Stimulated activated CD8-positive, alpha-beta memory T cell treated with anti-CD3 and anti-CD28 coated beads, Interleukin-15, amount 100 ng/mL, for 1 hour (primary cell): ENCODE results near the gene ZBTB16.

ENCODE experiments used
- DNase-seq: peaks from one replicate; pipeline ENCODE4 v3.0.0-alpha.2; 2020; ENCODE audit warnings: low read depth

The ZBTB16 gene

GRCh38 chr11:114187173-114187572 lies 127.7 kb downstream of the ZBTB16 start:
- DNase-seq: no peak

GRCh38 chr11:114188851-114189570 lies 129.5 kb downstream of the ZBTB16 start:
- no peak for DNase-seq

- no peak for DNase-seq
Observed at GRCh38 chr11:114190630-114191029, 131.1 kb downstream of the ZBTB16 start.

GRCh38 chr11:114191893-114192292 lies 132.4 kb downstream of the ZBTB16 start:
- no peak for DNase-seq

DNA sequence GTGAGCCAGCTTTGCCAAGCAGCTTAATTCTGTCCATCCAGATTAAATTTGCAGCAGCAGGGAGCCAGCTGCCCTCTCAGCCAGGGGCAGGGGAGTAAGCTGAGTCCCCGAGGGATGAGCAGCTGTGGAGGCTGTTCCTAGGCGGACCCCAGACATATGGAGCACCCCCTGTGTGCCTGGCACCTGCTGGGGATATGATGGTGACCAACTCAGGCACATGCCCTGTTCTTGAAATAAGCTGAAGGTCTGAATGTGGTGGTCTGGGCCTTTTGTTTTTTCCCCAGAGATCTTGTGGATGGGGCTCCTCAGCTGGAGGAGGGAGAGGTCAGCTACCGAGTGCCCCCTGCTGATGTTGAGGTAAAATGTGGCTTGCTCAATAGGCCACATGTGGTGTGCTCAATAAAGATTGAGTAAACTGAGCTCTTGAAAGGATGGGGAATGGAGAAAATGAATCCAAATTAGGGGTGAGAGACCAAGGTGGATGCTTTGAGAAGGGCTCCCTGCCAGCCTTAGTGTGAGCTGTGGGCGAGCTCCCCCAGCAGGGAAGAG lies 133.4 kb downstream of the ZBTB16 start:
- DNase-seq: no peak

DNA sequence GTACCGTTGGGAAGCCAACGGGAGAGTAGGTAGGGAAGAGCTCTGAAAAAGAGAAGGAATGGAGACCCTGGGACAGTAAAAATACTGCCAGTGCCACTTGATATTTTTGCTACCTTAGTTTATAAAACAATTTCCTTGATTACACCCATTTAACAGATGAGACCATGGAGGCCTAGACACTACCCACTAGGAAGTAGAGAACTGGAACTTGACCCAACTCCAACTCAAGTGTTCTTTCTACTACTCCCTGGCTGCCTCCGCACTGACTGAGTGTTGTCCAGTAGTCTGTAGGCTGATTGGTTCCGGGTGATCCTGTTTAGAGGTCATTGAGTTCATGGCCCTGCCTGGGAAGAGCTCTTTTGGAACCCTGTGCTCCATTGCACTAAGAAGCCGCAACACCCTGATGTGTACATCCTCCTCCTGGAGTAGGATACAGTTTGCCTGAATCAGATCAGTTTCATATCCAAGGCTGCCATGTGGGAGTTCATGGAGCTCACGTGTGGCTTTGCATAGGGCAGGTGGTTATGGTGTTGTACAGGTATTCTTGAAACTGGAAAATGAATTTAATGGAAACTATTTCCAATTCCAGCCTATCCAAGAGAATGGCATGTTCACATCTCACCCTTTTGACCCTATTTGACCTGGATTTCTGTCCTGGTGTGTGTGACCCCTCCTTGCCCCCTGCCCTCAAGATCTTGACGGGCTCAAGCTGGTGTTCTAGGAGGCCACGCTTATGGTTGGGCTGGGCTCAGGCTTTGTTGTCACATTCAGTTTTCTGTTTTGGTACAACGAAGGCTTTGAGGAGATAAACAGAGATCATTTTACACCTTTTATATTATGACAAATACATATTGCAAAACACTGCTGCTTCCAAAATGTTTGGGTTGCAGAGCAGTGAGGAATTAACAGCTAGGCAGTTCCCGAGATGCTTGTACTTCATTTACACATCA lies 134.5 kb downstream of the ZBTB16 start:
- DNase-seq: no peak

DNA sequence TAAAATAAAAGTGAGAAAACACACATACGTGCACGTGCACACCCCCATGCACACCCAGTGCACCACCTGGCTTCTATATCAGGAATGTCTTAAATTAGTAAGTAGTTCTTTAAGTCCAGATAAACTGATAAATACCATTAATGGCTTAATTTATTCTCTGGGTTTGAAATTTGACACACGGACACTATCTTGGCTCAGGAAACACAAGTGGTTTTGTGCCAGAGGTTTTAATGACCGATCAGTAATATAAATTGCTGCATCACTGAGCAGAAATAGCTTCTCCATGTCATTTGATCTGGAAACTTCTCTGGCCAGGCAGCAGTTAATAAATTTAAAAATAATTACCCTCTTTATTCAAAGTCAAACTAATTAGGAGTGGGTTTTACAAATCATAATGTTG lies 135.2 kb downstream of the ZBTB16 start:
- no peak for DNase-seq

DNA sequence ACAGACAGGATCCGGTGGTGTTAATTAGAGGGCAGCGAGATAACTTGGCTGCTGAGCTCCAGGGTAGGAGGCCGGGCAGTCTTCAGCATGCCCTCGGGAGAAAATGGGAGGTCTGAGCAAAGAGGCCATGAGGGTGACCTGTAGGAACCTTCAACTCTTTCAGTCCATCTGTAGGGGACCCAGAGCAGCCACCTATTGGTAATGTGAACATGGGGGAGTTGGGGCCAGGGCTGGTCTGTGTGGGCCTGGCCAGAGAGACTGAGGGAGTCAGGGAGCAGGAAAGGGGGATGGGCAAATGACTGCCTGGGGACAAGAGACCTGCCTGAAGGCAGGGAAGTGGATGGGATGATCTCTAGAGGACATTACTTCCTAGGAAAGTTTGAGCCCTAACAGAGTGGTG lies 135.6 kb downstream of the ZBTB16 start:
- no peak for DNase-seq

DNA sequence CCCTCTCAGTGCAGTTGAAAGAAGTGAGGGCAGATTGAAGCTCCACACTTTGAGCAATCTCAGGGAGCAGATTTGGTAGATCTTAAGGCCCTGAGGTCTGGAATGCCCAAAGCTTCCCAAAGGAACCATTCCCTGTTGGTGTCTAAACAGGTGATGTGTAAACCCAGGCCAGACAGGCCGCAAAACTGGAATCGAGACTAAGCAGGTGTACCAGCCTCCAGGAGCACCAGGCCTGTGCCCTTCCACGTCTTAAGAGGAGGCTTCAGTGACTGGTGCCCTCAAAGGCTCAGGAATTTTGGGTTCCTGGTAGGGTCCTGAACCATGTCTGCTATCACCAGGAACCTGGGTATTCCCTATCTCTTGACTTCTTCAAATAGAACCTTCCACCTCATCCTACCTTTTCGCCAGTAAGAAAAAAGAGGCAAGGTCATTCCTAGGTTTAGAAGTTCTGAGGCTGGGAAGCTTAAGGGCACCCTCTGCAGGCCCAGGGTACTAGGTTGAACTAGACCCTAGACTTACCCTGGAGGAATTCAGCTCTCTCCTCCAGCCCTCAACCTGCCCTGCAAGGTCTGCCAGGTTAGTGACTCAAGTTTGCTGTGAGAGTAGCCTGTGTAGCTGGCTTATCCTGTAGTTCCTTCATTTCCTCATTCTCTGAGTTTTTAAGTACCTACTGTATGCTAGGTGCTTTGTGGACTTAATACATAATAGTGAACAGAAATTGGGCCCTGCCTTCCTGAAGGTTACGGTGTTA lies 136.6 kb downstream of the ZBTB16 start:
- no peak for DNase-seq

DNA sequence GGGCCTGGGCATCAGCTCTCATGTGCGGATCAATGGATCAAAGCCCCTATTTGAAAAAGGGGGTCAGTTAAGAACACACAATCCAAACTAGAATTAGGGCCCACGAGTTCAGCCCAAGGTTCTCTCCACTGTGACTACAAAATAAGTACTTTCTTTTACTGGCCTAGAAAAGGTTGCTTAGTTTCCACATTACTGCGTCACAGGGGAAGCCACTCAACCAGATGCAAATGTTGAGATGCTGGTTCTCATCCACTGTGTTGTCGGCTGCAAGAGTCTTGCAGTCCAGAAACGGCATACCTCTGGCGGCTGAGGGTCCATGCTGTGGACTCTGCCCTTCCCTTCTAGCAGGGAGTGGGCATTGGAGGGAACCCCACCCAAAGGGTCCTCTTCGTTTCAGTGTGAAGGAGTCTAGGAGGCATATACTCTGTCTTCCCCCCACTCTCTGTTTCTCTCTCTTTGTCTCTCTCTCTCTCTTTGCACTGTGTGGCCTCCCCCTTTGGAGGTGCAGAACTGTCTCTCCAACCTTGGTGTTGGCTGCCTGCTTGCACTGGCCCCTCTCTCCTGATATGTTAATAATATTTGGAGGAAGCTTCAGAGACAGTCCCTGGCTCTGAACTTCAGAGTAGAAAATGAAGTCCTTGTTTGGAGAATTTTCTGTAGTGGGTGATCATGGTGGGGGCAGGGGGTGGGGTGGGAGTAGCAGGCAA lies 137.6 kb downstream of the ZBTB16 start:
- no peak for DNase-seq

DNA sequence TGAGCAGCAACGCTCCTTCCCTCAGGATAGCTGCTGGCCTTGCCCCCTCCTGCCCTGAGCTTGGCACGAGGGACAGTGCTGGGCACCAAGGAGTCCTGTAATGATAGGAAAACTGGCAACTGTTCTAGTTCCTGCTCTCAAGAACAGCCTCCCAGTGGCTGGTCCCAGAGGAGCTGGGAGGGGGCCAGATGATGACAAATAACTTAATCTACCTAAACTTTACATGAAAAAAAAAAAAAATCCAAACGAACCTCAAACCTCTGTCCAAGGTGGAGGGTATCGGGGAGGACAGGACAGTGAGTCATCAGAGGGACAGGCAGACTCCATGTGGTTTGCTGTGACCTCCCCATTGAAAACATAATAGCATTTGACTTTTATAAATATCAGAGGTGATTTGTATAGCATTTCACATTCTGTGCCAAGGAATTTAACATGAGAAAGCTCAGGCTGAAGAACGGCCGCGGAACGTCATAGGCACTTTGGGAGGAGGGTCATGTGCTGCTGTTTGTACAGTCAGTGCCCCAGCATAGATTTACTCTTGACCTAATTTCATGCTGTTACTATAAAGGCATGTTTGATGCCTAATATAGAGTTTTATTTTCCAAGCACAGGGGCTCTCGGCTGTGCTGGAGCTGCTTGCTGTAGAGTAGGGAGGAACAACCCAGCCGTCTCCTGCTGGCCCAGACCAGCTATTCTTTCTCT lies 138.4 kb downstream of the ZBTB16 start:
- no peak for DNase-seq

- no peak for DNase-seq
Observed at GRCh38 chr11:114199051-114199450, 139.5 kb downstream of the ZBTB16 start.

DNA sequence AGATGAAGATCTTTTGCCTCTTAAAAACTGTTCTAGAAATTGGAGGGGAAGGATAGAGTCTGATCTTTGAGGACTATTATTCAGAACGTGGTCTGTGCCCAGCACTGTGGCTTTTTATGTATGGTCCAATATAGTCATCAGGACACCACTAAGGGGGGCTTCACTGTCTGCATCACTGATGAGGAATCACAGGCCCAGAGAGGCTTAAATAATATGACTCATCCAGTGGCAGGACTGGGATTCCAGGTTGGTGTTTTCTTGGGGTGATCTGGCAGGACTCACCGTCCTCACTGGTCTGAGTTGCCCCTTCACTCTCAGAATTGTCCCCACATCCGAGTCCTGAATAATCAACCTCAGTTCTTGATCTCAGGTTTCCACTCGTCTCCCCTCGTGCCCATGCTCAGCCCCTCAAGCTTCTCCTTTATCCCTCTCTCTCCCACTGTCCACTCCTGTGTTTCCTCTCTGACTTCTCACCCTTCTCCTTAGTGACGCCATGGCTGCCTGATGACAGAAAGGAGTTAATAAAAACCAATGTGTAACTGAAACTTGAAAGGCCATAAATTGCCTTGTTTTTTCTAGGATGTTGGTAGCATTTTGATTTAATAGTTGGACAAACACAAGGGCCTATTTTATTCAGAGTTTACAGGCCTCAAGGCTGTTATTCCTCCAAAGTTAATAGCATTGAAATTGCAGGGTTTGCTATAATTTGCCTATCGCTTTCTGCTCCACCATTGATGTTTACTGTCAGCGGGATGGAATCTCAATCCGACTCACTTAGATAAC lies 141.0 kb downstream of the ZBTB16 start:
- no peak for DNase-seq

DNA sequence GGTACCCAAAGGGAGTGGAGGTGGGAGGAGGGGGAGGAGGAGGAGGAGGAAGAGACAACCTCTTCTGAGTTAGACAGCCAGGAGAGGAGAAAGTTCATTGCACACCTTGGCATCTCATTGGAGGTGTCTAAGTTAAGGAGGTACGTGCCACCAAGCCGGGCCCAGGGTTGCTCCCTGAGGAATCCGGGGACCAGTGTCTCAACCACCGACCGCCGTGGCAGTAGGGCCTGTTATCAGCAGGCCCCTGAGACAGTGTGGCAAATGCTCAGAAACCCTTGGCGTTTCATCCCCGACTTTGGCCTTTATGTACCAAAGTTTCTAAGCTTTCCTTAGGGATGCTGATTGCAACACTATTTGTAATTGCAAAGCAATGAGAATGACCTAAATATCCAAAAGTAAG lies 141.7 kb downstream of the ZBTB16 start:
- no peak for DNase-seq

DNA sequence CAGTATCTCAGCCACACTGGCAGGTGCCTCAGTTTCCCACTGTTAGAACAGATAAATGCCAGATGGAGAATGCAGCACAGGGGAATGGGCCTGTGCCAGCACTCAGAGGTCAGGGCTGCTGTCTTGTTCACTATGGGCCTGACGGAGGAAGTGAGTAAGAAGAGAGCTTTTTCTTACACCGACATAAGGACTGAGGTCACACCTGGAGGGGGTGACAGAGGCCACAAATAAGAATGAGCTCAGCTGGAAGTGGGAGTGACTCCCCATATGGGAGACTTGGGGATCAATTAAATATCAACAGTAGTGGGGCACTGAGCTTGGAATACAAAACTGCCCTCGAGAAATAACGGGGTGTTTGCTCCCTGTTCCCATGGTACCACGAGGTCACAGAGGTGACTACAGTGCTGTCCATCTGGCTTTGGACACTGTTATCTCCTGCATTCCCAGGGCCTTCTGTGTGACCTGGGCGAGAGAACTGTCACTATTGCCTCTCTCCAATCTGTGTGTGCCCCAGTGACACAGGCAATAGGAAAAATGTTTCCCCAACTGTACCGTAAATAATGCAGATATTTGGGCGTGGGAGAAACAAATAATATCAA lies 142.6 kb downstream of the ZBTB16 start:
- DNase-seq: no peak

GRCh38 chr11:114207096-114207495 lies 147.6 kb downstream of the ZBTB16 start:
- no peak for DNase-seq

- no peak for DNase-seq
Observed at GRCh38 chr11:114208377-114208776, 148.9 kb downstream of the ZBTB16 start.

- DNase-seq: no peak
Observed at GRCh38 chr11:114209343-114209742, 149.8 kb downstream of the ZBTB16 start.

- no peak for DNase-seq
Observed at GRCh38 chr11:114209904-114210303, 150.4 kb downstream of the ZBTB16 start.
